ENCODE measurements around the gene ROR1.

DNA sequence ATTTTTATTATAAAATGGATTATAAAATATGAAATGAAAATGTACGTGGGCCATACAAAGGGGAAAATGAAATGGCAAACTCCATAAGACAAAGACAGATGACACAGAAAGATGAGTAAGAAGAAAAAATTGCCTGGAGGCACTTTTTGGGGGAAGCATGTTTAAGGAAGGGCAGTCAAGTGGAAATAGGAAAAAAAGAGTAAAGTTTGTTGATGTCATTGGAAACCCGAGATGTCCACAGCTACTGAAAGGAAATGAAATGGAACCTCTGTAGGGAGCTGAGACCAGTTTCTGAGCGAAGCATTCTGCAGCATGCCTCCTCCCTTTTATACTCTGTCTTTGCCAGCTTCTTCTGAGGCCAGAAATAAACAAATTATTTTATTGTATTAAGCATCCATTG, 226.2 kb downstream of the ROR1 start:
- TF ChIP-seq CTCF (conservative IDR thresholded peaks at IDR 0.05; ENCODE audit: low read depth, low read length) = no peak
- no peak for TF ChIP-seq POLR2A (IDR thresholded peaks at IDR 0.05; ENCODE audit: low read depth, low read length)
- no peak for TF ChIP-seq FOS (IDR thresholded peaks at IDR 0.05; ENCODE audit: low read depth, low read length)
- TF ChIP-seq MAFK (IDR thresholded peaks at IDR 0.05; ENCODE audit: low read depth, low read length) = no peak
- TF ChIP-seq CHD1 (IDR thresholded peaks at IDR 0.05; ENCODE audit: low read depth, low read length) = no peak
- no peak for TF ChIP-seq MAZ (IDR thresholded peaks at IDR 0.05; ENCODE audit: borderline replicate concordance, low read depth, low read length)
- TF ChIP-seq RAD21 (IDR thresholded peaks at IDR 0.05; ENCODE audit: low read length) = no peak
- no peak for TF ChIP-seq ELK1 (IDR thresholded peaks at IDR 0.05; ENCODE audit: borderline replicate concordance, low read depth, low read length)
- TF ChIP-seq USF2 (IDR thresholded peaks at IDR 0.05; ENCODE audit: low read depth, low read length) = no peak
